GM18498 (cell line): Measurements from ENCODE around the gene CSMD2.

Source experiments
- ATAC-seq: cut with Tn5 transposase; IDR thresholded peaks from one replicate; pipeline ENCODE4 v1.9.1; 2021; ENCODE audit warnings: mild to moderate bottlenecking, moderate library complexity; ENCODE audit not compliant: unreplicated experiment

CSMD2 gene

DNA sequence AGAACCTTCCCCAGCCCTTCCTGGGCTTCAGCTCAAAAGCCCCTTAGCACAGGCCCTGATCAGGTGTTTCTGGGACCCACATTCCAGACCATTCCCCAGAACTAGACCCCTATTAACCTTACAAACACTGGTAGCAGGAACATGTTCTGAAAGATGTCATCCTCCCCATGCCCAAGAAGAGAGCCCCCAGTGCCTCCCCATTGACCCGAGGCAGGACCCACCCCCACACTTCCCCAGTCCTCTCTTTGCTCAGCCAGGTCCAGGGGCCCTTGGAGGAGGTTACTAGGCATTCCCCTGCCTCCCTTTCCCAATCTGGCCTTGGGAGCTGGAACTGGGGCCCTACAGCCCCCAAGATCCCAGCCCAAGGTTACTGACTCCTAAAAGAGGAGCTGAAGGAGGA, 340.1 kb downstream of the CSMD2 start:
- no peak for ATAC-seq

DNA sequence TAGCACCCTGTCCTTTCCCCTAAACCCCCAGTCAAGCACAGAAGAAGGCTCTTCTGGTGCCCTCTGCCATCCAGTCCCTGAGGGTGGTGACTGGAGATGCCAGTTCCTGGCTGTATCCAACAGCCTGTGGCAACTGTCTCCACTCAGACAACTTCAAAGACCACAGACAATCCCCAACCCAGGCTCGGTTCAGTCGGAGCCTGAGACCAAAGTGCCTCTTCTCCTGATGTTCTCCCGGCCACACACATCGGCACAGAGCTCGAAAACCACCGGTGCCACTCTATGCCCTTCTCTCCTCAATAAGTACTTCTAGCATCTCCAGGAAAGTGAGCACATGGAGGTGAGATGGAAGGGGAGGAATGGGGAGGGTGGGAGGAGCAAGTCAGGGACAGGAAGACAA, 340.7 kb downstream of the CSMD2 start:
- no peak for ATAC-seq

DNA sequence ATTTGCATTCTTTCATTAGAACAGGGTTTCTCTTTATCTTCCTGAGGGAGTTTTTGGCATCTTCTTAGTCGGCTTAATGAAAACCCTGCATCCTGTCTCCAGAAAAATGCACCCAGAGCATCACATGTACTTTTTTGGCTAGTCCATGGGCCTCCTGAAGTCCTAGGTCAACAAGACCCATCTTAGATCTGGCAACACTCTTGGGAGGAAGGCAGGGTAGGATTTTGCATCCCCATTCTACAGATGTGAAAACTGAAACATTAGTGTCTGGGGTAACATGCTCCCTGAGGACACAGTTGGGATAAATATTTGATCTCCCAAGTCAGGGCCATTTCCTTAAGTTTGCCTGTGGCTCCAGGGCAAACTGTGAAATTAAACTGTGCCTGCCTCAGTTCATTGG, 341.2 kb downstream of the CSMD2 start:
- ATAC-seq: no peak

DNA sequence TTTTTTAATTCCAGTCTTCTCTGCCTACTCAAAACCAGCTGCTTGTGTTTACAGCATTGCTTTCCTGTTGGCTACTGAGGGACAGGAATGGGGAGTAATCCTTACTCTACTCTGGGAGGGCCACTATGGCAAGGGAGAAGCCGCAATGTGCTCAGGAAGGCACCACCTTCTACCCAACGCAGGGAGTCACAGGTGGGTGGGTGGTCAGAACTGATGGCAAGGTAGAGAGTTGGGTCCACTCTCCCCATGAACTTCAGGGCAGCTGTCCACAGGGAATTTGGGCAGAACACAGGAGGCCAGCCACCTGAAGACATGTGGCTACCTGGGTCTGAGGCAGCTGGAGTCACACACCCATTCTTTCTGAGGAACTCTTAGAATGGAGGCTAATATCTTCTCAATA, 341.6 kb downstream of the CSMD2 start:
- no peak for ATAC-seq

DNA sequence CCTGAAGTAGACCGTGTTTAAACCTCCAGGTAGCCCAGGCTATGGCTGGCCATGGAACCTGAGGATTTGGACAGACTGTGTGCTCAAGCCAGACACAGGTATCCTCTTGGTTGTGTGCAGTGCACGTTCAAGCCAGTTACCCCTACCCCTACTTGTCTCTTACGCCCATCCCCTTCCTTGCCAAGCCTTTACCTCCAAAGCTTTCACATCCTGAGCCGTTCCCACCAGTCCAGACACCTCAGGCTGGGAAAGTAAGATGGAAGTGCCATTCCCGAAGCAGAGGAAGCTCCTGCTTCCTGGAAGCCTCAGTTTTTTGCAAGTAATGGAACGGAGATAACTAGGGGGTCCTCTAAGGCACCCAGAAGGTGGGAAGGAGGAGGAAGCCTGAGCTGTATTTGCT, 342.6 kb downstream of the CSMD2 start:
- ATAC-seq: no peak

DNA sequence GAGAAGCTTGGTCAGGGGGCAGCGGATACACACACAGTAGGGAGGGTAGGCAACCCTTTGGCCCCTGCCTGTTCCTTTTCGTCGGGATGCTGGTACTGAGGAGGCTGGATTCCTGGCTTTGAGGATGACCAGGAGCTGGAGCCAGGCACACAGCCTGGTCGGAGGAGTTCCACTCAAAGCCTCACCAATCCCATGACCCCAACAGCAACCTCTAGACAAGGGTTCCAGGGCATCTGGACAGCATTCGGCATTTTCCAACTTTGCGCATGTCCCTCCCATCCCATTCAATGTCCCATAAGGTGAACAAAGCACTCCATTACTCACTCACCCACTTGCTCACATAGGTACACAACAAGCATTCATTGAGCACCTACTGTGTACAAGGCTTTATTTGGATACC, 343.7 kb downstream of the CSMD2 start:
- ATAC-seq: no peak

DNA sequence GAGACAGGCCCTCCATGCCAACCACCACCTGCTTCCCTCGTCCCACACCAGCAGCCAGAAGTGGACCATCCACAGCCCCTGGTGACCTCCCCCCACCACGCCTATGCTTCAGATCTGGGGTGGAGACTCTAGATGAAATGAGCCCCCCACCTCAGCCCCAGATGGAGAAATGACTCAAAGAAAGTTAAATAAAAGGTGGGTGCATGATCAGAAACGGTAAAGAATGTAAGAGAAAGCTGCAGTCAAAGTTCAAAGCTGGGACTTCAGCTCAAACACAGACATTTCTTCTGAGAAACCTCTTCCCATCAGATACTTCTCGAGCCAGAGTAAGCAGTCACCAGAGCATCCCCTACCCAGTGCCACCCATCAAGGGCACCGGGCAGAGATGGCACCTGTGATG, 344.2 kb downstream of the CSMD2 start:
- no peak for ATAC-seq

DNA sequence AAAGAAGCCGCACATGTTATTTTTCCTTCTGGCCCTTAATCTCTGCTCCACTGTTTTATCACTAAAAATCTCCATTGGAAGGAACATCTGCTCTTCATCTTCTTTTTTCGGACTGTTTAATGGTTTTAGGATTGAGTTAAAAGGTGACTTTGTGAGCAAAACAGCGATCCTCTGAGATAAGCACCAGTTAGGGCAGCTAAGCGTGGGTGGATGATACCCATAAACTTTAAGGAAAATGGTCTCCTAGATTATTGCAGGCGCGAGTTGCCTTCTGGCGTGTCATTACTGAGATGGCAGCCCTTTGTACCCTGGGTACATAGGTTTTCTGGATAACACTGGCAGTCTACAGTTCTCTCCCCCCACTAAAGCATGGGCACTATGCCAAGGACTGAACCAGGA, 345.1 kb downstream of the CSMD2 start:
- ATAC-seq: no peak

DNA sequence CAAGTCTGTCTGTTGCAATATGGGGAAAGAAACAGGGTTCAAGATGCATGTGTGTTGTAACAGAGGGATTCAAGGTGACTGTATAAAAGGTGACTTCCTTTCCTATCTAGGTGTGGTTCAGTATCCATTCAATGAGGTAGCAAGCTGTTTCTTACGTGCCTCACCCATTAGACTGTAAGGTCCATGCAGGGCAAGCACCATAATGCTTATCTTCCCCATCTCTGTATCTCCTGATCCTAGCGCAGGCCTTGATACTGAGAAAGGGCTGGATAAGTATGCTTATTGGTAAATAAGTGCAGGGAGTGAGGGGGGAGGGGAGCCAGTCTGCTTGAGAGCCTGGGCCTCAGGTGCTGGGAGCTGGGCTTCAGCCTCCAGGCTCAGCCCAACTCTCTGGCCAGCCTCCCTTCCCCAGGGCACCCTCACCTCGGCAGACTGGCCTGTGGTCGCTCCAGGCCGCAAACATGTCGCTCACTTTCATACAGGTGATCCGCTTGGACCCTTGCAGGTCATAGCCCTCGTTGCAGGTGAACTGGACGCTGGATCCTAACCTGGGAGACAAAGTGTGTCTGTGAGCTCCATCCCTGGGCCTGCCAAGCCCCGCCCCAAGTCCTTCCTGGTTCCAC, 345.6 kb downstream of the CSMD2 start:
- no peak for ATAC-seq

DNA sequence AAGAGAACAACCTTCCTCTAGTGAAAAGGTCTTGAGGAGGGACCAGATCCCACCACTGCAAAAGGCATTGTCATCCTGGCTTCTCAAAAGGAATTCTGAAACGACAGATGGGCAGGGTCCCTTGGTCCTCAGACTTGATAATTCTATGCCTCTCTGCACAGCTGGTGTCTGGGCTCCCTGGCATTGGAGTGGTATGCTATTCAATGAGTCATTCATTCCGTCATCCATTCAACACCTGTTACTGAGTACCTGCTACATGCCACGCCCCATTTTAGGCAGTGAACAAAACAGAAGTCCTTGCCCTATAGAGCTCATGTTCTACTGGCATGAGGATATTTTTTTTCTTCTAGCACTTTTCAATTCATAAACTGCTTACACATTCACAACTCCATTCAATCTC, 347.0 kb downstream of the CSMD2 start:
- ATAC-seq: no peak

DNA sequence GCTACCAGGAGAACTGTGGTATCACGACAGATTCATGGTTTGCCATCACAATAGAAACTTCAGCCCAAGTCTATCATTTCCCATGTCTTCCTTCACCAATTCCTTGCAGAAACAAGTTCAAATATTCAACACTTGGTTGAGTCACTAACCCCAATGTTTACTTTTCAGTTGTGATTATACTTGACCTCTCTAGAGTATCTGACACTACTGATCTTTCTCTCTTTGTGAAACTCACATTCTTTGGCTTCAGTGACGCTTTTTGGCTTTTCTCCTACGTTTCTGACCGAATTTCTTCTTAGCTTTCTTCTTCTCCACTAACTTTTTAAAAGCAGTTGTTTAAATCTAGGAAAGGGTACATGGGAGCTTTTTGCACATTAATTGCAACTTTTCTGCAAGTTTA, 350.0 kb downstream of the CSMD2 start:
- no peak for ATAC-seq

DNA sequence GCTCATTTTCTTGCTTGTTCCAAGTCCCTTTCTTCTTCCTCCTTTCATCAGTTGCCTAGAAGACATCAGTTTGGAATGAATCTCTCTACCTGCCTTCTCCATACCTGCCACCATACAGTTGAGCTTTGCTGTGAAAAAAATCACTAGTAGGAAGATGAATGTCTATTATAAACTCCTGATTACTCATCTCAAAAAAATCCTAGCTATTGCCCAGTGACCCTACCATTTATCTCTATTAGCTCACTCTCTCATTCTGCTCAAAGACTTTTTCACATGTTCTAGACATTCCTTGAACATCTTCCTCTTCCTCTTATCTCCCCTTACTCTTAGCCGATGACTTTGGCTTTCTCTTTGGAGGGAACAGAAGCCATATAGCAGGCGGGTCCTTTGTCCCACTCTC, 350.9 kb downstream of the CSMD2 start:
- no peak for ATAC-seq

DNA sequence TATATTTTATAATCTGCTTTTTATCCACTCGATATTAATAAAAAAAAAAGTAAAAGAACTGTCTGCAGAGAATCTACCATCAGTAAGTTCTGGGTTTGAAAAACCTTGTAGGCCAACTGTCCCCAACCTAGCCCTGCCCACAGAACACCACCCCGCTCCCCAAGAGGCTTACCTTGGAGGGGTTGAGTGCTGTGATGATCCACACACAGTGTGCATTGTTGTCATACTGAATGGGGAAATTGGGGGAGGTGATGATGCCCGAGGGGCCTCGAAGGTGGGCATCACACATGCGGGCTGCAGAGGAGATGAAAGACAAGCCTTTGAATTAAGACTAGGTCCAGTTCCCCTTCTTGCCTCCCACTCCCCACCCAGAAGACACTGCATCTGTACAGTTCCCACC, 354.5 kb downstream of the CSMD2 start:
- no peak for ATAC-seq

DNA sequence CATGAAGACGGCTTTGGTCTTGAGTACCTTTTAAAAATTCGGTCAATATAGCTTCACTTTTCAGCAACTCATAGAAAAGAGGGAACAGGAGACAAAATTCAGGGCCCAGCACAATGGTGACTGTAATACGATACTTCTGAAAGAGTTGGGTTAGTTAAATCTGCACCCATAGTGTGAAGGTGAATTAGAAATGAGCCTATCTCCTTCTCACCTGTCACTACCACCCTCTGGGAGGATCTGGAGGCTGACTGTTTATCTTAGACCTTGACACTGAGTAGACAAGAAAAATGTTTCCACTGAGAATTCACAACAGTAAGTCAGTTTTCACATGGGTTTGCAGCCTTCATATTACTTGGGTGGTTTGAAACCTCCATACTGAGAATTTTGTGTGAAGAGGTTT, 359.0 kb downstream of the CSMD2 start:
- no peak for ATAC-seq

DNA sequence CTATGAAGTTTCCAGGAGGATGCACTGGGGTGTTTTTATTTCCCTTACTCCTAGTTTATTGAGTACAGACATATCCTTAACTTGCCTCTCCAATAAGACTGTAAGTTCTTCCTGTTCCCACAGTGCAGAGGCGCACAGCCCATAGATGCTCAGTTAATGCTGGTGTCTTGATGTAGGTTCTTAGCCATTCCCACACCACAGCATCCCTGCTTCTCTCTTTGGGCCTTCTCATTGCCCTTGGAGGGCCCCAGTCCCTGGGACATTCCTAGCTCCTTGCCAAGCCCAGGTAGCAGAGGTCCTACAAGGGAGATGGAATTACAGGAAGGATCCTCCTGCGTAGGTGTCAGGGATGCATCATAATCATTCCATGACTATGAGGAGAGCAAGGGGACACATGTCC, 362.8 kb downstream of the CSMD2 start:
- no peak for ATAC-seq

DNA sequence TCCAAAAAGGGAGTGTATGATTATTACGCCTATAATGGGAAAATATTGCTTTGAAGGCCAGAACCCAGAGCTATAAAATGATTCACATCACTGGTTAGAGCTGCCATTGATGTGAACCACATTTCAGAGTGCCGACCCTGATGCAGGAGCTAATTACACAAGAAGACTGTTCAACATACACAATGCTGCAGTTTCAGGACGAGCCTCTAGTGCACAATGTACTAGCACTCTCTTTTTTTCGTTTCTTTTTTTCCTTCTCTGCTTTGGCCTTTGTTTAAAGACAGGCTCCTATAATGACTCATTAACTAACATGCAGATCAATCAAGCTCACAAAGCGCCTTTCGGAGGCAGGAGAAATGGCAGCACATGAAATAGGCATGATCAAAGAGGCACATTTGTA, 367.2 kb downstream of the CSMD2 start:
- no peak for ATAC-seq

DNA sequence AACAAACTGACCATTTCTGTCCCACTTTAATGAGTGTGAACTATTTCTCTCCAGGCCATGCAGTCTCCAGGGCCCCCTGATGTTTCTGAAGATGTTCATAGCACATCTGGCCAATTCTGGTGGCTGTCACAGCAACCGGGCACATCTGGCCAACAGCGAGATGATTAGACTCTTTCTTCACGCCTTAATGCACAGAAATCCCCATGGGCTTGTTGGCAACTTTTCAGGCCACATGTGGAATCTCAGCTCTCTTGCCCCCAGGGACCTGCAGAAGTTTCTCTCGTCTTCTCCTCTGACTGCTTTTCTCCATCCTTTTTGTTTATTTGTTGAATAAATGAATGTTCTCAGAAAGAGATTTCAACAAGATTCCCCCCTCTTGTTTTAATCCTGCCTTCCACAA, 372.4 kb downstream of the CSMD2 start:
- no peak for ATAC-seq

DNA sequence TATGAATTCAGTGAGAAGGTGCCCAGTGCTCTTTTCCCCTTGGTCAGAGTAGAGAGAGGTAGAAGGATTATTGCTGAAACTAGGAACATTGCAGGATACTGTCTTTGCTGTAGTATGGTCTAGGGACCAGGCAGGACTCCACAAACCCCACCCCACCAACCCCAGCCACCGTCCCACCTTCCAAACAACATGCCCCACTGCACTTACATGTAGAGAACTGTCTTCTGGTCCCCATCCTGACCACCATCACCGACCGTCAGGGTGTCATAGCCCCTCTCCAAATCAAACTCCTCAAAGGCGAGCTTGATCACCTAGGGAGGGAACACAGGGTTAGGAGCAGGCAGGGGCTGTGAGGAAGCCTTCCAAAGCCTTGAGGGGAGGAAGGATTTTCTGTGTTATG, 372.8 kb downstream of the CSMD2 start:
- no peak for ATAC-seq

DNA sequence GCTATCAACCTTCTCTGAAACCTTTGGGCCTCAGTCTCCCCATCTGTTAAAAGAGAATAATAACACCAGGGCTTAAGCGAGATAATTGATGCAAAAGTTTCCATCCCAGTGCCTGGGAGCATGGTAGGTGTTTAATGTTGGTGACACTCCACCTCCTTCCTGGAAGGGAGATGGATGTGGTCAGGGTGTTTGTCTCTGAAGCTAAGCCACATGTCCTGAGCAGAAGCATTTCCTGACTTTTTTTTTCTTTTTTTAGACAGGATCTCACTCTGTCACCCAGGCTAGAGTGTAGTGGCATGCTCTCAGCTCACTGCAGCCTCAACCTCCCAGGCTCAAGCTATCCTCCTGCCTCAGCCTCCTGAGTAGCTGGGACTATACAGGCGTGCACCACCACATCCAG, 373.8 kb downstream of the CSMD2 start:
- no peak for ATAC-seq

DNA sequence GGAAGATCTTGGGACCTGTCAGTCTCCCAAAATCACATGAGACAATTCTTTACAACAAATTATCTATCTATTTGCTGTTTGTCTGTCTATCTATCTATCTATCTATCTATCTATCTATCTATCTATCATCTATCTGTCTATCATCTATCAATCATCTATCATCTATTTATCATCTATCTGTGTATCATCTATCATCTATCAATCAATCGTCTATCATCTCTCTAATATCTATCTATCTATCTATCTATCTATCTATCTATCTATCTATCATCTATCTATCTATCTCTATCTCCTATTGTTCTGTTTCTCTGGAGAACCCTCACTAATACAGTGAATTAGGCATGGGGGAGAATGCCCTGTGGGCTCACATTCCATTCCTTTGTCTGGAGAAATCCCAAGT, 374.5 kb downstream of the CSMD2 start:
- ATAC-seq: no peak

DNA sequence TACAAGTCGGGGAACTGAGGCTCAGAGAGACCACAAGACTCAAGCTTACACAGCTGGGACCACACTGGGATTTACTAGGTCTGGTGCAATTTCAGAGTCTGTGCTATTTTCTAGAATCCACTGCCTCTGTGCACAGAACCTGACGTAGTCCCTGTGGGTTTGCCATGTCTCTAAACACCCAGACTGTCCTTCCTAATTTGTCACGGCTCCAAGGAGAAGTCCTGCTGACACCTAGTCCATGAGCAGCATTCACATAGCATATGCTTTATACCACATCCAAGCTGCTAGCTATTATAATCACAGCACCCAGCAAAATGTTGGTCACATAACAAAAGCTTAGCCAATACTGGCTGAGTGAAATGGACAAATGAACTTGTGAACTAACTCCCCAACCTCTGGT, 380.2 kb downstream of the CSMD2 start:
- ATAC-seq: no peak

DNA sequence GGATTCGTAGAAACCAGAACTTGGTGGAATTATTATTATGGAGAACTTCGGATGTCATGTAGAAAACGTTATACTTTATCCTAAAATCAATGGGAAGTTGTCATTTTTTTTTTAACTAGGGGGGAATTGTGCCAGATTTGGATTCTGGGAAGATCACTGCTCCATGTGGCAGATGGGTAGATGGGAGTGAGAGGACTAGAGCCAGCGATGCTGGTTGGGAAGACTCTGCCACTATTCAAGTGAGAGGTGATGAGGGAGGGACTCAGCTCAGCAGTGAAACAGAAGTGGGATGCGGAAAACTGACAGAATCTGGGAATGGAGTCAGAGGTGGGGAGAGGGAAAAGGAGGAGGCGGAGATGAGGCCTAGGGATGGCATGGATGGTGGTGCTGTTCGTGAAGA, 382.3 kb downstream of the CSMD2 start:
- ATAC-seq: no peak

DNA sequence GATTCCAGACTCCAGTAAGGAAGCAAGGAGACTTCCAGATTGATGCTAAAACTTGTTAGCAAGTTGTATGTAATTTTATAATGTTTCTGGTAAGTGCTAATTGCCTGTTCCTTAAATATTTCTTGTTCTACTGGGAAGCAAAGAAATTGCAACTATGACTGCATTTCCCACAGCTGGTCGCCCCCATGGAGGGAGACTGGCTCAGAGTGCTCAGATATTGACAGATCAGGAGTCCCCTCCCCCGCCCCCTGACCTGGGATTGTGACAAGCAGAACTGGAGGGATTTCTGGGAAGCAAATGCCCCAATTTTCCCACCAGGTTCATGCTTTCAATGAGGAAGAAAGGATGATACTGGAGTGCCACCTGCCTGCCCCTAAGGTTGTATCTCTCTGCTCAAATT, 383.4 kb downstream of the CSMD2 start:
- ATAC-seq: no peak

DNA sequence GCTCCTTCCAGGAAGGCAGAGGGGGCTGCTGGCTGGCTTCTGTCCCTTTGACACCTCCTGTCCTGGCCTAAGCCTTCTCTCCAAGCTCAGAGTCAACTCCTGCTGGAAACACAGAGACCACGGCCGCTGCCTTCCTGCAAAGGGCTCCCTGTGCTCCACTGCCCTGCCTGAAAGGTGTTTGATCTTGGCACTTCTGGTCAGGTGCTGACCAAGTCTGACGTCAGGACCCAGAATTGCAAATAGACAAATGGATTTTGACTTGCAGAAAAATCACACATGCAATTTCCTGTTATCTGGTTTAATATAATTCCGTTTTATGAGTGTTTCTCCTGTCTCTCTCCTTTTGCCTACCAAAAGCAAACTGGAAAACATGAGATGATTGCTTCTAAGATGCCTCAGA, 387.7 kb downstream of the CSMD2 start:
- ATAC-seq: no peak
